Neural cell (in vitro differentiated cells): Measurements from ENCODE around the gene METTL14.

Source experiments
- CTCF ChIP-seq: fragments of 450-650 bp; IDR thresholded peaks from 2 replicates; pipeline ENCODE4 v1.5.1; 2014; ENCODE audit warnings: antibody characterized with exemption, mild to moderate bottlenecking, moderate library complexity; ENCODE audit not compliant: poor library complexity, severe bottlenecking
- MXI1 ChIP-seq: fragments of 450-650 bp; conservative IDR thresholded peaks from 2 replicates; pipeline ENCODE4 v1.6.1; 2014; ENCODE audit warnings: antibody characterized with exemption, mild to moderate bottlenecking; ENCODE audit not compliant: poor library complexity, severe bottlenecking

GRCh38 chr4:118676128-118676527 is 9.1 kb upstream of the METTL14 start:
- TF ChIP-seq CTCF: no peak
- TF ChIP-seq MXI1: no peak
